Measurements from ENCODE around the gene KRTAP12-2.

DNA sequence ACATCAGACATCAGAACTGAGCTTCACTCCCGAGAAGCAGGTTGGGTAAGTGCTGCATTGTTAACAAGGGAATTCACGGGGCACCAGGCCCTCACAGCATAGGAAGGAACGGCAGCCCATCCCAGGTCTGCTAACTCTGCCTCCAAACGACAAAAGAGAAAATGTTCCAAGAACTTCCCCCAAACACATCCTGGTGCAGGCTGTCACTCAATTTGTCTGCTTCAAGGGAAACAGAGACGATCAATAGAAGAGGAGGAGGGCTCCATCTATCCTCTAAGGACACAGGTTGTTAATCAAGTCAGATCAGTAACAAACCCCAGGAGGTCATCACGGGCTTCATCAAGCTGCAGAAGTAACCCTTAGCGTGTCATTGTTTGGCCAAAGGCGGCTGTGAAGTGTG lies 48.2 kb upstream of the KRTAP12-2 start:
- TF ChIP-seq, protein P1, sequence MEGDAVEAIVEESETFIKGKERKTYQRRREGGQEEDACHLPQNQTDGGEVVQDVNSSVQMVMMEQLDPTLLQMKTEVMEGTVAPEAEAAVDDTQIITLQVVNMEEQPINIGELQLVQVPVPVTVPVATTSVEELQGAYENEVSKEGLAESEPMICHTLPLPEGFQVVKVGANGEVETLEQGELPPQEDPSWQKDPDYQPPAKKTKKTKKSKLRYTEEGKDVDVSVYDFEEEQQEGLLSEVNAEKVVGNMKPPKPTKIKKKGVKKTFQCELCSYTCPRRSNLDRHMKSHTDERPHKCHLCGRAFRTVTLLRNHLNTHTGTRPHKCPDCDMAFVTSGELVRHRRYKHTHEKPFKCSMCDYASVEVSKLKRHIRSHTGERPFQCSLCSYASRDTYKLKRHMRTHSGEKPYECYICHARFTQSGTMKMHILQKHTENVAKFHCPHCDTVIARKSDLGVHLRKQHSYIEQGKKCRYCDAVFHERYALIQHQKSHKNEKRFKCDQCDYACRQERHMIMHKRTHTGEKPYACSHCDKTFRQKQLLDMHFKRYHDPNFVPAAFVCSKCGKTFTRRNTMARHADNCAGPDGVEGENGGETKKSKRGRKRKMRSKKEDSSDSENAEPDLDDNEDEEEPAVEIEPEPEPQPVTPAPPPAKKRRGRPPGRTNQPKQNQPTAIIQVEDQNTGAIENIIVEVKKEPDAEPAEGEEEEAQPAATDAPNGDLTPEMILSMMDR (IDR thresholded peaks at IDR 0.05): no peak
- no peak for TF ChIP-seq POLR2A (IDR thresholded peaks at IDR 0.05)
